Adrenal gland (tissue), 12 donors: ENCODE data around the gene CCS. TPM values are rescaled to one million over a fixed set of nuclear protein-coding genes. Genes with fewer than 3 reads are reported as not detected.
A peak's percentile ranks its signal among the peaks of the same experiment; 100 is the strongest.

Source experiments
- DNase-seq, 7 donors: peaks; one replicate each; pipeline ENCODE4 v3.0.0-alpha.2; 2019 to 2020
- H3K27ac ChIP-seq, 5 donors: fragments of 200-600 bp; sonication (generic) in 4 of 5; 1 replicate in 3 of 5; 2 replicates in 2 of 5; pipeline versions ENCODE4 v1.5.1 to v1.8.0; 2016 to 2020; ENCODE audit warnings: mild to moderate bottlenecking in 1 of 5
- H3K27me3 ChIP-seq: fragments of 200-600 bp; 2 replicates; pipeline ENCODE4 v1.8.0; 2021
- H3K36me3 ChIP-seq, 2 donors: fragments of 200-600 bp; replicated peaks in 1 of 2; 1 replicate in 1 of 2; 2 replicates in 1 of 2; pipeline versions ENCODE4 v1.5.1 to v1.8.0; 2018 to 2022
- H3K4me1 ChIP-seq, 2 donors: fragments of 200-600 bp; replicated peaks in 1 of 2; 1 replicate in 1 of 2; 2 replicates in 1 of 2; pipeline versions ENCODE4 v1.5.1 to v1.8.0; 2018 to 2021
- H3K4me3 ChIP-seq, 4 donors: fragments of 200-600 bp; sonication (generic) in 3 of 4; one replicate each; pipeline ENCODE4 v1.5.1; 2016 to 2018
- H3K9me3 ChIP-seq, 3 donors: fragments of 200-600 bp; sonication (generic) in 1 of 3; replicated peaks in 1 of 3; 1 replicate in 2 of 3; 2 replicates in 1 of 3; pipeline versions ENCODE4 v1.5.1 to v1.8.0; 2016 to 2021
- POLR2A ChIP-seq, 2 donors: fragments of 450-650 bp; IDR thresholded peaks; one replicate each; pipeline ENCODE4 v1.6.1; 2017; ENCODE audit warnings: antibody characterized with exemption in 2 of 2, mild to moderate bottlenecking in 2 of 2, moderate library complexity in 1 of 2
- WGBS, 4 donors: extraction: QIAGEN DNeasy Blood & Tissue Kit in 2 of 4; methylation state at CpG; one replicate each; pipeline versions ENCODE4 v1.1.5 to v1.1.7; 2013 to 2017; 5-methylcytosine and 5-hydroxymethylcytosine counted together
- intact Hi-C, 2 donors: fragments of 100-400 bp; cut with DNase I; formaldehyde crosslinking; loops; one replicate each; pipeline versions ENCODE4 v1.14.1 to v1.15.0; 2022 to 2023
- polyA plus RNA-seq, 3 donors: library from polyadenylated mRNA; stranded (reverse); fragments of 200-250 nt in 2 of 3; fragments of 350-450 nt in 1 of 3; fragmentation: Illumina TruSeq in 1 of 3; extraction: RNeasy Lipid Tissue Mini Kit (QIAGEN cat#74804) in 1 of 3; gene quantifications; one replicate each; pipeline ENCODE4 v1.2.3, GENCODE V29; 2013 to 2014
- total RNA-seq, 9 donors: library from RNA; depleted of rRNA in 4 of 9; stranded (reverse); fragments of >200 nt in 4 of 9; fragments of 120-200 nt in 1 of 9; fragmentation: NEBNext Ultra II Directional in 1 of 9; extraction: Animal tissue kit (Norgen Biotek cat#: 25700) in 1 of 9; gene quantifications; one replicate each; pipeline versions ENCODE4 v1.1.0 to v1.2.4, GENCODE V29; 2013 to 2023
- TF ChIP-seq, protein P1 (sequence below), 6 experiments: fragments of 450-650 bp in 4 of 6; fragments of 200-600 bp in 2 of 6; sonication (generic) in 1 of 6; IDR thresholded peaks; 1 replicate in 5 of 6; 2 replicates in 1 of 6; pipeline versions ENCODE4 v1.5.1 to v1.8.0; 2016 to 2021; ENCODE audit warnings: antibody characterized with exemption in 6 of 6, mild to moderate bottlenecking in 2 of 6, moderate library complexity in 1 of 6
- donor health status: healthy with polysubstance abuse.
- donor health status: Bipolar disorder and iron deficiency.
- donor health status: DM: yes; HTN: yes; CAD: no.
- donor health status: DM: no; HTN: no; CAD: no.
- donor health status: DM: no; HTN: no; CAD: no.
- donor health status: DM: yes; HTN: yes; CAD: no.

CCS gene
- total and polyA plus RNA-seq, 12 donors, result 21.9 to 204 (median 47.8) TPM

DNA sequence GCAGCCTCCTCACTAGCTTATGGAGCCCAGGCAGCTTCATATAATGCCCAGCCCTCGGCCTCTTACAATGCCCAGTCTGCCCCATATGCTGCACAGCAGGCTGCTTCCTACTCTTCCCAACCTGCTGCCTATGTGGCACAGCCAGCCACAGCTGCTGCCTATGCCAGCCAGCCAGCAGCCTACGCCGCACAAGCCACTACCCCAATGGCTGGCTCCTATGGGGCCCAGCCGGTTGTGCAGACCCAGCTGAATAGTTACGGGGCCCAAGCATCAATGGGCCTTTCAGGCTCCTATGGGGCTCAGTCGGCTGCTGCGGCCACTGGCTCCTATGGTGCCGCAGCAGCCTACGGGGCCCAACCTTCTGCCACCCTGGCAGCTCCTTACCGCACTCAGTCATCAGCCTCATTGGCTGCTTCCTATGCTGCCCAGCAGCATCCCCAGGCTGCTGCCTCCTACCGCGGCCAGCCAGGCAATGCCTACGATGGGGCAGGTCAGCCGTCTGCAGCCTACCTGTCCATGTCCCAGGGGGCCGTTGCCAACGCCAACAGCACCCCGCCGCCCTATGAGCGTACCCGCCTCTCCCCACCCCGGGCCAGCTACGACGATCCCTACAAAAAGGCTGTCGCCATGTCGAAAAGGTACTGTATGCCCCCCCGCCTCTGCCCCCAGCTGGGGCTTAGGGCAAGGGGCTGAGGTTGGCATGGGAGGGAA, 32.2 kb downstream of the CCS start:
- Histone ChIP-seq H3K27ac (no peak overlapping the region), H3K27me3 (no peaks in the 10 kb centered on the region), H3K4me3 (no peak overlapping the region), H3K36me3 (peaks cover 0 to 69% of the 10 kb centered on the region in 2 donors), H3K9me3 (no peaks in the 10 kb centered on the region), H3K4me1 (peaks cover 0 to 53% of the 10 kb centered on the region in 2 donors)
- TF ChIP-seq, protein P1, sequence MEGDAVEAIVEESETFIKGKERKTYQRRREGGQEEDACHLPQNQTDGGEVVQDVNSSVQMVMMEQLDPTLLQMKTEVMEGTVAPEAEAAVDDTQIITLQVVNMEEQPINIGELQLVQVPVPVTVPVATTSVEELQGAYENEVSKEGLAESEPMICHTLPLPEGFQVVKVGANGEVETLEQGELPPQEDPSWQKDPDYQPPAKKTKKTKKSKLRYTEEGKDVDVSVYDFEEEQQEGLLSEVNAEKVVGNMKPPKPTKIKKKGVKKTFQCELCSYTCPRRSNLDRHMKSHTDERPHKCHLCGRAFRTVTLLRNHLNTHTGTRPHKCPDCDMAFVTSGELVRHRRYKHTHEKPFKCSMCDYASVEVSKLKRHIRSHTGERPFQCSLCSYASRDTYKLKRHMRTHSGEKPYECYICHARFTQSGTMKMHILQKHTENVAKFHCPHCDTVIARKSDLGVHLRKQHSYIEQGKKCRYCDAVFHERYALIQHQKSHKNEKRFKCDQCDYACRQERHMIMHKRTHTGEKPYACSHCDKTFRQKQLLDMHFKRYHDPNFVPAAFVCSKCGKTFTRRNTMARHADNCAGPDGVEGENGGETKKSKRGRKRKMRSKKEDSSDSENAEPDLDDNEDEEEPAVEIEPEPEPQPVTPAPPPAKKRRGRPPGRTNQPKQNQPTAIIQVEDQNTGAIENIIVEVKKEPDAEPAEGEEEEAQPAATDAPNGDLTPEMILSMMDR (IDR thresholded peaks at IDR 0.05), result no peak
- TF ChIP-seq POLR2A (IDR thresholded peaks at IDR 0.05), result no peak
- no peak for DNase-seq
- intact Hi-C loops, result no loop called here
- 89 to 94% (median 91%) methylated on average over 9 to 26 of the region's 26 CpGs for WGBS, 4 donors

DNA sequence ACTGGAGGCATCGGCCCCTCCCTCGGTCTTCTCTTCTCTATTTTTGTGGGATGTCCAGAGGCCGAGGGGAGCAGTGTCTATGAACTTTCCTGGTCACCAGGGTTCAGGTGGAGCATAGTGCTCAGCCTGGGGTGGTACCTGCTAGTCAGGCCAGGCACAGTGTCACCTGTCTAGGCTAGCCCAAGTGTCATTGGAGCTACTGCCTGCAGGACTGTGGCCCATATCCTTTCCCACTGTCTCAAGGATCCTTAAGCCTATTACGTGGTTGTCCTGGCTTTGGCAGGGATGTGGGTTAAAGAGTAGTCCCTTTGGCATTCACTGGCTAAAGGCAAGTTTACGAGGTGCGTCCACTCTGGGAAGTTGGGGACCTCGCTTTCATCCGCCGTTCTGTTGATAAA, 32.8 kb downstream of the CCS start:
- peaks cover 0 to 48% of the 10 kb centered on the region in 2 donors for H3K4me1 ChIP-seq
- DNase-seq, result no peak
- intact Hi-C loops, result no loop called here
- TF ChIP-seq POLR2A (IDR thresholded peaks at IDR 0.05), result no peak
- TF ChIP-seq, protein P1 (IDR thresholded peaks at IDR 0.05), result no peak
- H3K36me3 ChIP-seq, result peaks cover 0 to 71% of the 10 kb centered on the region in 2 donors
- no peaks in the 10 kb centered on the region for H3K27me3 ChIP-seq
- H3K9me3 ChIP-seq, result no peaks in the 10 kb centered on the region
- no peak overlapping the region for H3K4me3 ChIP-seq
- 49 to 71% (median 65%) methylated on average over 6 to 9 of the region's 9 CpGs for WGBS, 4 donors
- no peak overlapping the region for H3K27ac ChIP-seq

DNA sequence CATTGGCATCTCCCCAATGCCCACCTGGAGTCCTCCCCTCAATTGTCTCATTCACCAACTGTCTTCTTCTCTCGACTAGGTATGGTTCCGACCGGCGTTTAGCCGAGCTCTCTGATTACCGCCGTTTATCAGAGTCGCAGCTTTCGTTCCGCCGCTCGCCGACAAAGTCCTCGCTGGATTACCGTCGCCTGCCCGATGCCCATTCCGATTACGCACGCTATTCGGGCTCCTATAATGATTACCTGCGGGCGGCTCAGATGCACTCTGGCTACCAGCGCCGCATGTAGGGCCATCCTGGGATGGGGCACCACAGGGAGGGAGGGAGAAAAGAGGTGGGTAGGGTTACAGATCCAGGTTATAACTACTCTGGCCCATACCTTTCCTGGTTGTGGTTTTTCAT, 33.4 kb downstream of the CCS start:
- intact Hi-C loops, result no loop called here
- peaks cover 0 to 71% of the 10 kb centered on the region in 2 donors for H3K36me3 ChIP-seq

DNA sequence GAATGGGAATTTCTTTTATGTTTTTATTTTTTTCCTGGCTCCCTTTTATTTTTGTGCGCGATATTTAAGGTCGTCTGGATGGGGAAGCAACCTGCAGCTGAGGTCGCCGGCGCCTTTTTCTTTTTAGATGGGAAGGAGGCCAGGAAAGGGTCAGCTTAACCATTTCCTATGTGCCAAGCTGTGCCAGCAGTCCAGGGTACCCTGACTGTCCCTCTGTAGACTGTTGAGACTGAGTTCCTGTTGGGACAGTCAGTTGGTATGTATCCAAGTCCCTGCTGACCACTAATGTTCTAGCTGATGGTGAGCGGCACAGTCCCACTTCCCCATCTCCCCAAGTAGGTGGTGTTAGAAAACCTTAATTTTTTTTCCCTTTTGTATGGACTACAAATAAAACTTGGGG, 33.9 kb downstream of the CCS start:
- Histone ChIP-seq H3K4me3 (no peak overlapping the region), H3K27me3 (no peaks in the 10 kb centered on the region), H3K36me3 (peaks cover 0 to 76% of the 10 kb centered on the region in 2 donors), H3K9me3 (no peaks in the 10 kb centered on the region), H3K4me1 (peaks cover 0 to 37% of the 10 kb centered on the region in 2 donors), H3K27ac (no peak overlapping the region)
- peak in 2 of 7 donors; percentile 36 to 38 for DNase-seq
- 71 to 84% (median 77%) methylated on average over 7 of the region's 7 CpGs for WGBS, 4 donors
- intact Hi-C loops, result no loop called here
- no peak for TF ChIP-seq POLR2A (IDR thresholded peaks at IDR 0.05)
- TF ChIP-seq, protein P1 (IDR thresholded peaks at IDR 0.05), result no peak

More for the DNA sequence above, 33.4 kb downstream of the CCS start:
- H3K27ac ChIP-seq, result no peak overlapping the region
- WGBS, 4 donors, result 95 to 97% (median 96%) methylated on average over 25 of the region's 25 CpGs
- H3K27me3 ChIP-seq, result no peaks in the 10 kb centered on the region
- no peak overlapping the region for H3K4me3 ChIP-seq
- H3K9me3 ChIP-seq, result no peaks in the 10 kb centered on the region
- H3K4me1 ChIP-seq, result peaks cover 0 to 42% of the 10 kb centered on the region in 2 donors
- DNase-seq, result no peak
- TF ChIP-seq, protein P1 (IDR thresholded peaks at IDR 0.05), result no peak
- TF ChIP-seq POLR2A (IDR thresholded peaks at IDR 0.05), result no peak
